C4-2B (cell line): ENCODE data around the gene LILRB2.

Experiments used
- CTCF ChIP-seq: fragments of 450-650 bp; conservative IDR thresholded peaks from 2 replicates; pipeline ENCODE4 v1.5.1; 2017; ENCODE audit warnings: mild to moderate bottlenecking
- ZFX ChIP-seq: fragments of 450-650 bp; IDR thresholded peaks from 2 replicates; pipeline ENCODE4 v1.6.1; 2017

GRCh38 chr19:54271106-54271505, 9.8 kb downstream of the LILRB2 start:
- no peak for TF ChIP-seq CTCF
- no peak for TF ChIP-seq ZFX
